EL (cell line): ENCODE results near the gene ALDH18A1.
"Not testable (repeated sequence)": the region's sequence is repeated elsewhere in the genome, so short reads cannot be mapped to it uniquely, and the experiment has no call there.

Source experiments
- DNase-seq: peaks from one replicate; pipeline ENCODE4 v3.0.0-alpha.2; 2016

The ALDH18A1 gene

GRCh38 chr10:95656291-95657164 lies at the start of gene ALDH18A1:
ALDH18A1 (minus strand) TSS chr10:95656711; CDS start chr10:95653377, 3,334 bp downstream.
- peak; percentile 91 for DNase-seq

DNA sequence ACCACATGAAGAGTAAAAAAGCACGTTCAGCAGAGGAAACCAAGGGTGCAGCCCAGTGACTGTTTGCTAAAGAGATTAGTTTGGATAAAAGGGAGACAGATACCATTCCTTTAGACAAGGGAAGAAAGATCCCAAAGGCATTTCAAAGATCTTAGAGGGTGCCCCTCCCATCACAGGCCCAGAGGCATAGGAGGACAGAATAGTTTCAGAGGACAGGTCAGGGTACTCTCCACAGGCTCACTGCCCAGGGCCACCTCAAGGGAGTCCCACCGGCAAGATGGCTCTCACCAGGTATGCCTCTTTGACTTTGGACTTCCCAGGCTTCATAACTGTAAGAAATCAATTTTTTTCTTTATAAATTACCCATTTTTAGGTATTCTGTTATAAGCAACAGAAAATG lies 41.9 kb upstream of the ALDH18A1 start:
- no peak for DNase-seq

- DNase-seq, result no peak
Observed at GRCh38 chr10:95697429-95697828, 40.9 kb upstream of the ALDH18A1 start.

DNA sequence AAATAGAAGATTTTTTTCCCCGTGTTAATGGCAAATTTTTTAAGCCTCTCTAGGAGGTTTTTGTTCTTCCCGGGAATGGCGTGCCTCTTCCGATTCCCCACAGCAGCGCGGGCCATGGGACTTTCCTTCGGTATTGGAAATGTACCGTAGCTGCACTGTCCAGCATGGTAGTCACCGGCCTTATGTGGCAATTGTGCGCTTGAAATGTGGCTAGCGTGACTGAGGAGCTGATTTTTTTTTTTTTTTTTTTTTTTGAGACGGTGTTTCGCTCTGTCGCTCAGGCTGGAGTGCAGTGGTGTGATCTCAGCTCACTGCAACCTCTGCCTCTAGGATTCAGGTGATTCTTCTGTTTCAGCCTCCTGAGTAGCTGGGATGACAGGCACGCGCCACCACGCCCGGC lies 38.2 kb upstream of the ALDH18A1 start:
- no peak for DNase-seq

DNA sequence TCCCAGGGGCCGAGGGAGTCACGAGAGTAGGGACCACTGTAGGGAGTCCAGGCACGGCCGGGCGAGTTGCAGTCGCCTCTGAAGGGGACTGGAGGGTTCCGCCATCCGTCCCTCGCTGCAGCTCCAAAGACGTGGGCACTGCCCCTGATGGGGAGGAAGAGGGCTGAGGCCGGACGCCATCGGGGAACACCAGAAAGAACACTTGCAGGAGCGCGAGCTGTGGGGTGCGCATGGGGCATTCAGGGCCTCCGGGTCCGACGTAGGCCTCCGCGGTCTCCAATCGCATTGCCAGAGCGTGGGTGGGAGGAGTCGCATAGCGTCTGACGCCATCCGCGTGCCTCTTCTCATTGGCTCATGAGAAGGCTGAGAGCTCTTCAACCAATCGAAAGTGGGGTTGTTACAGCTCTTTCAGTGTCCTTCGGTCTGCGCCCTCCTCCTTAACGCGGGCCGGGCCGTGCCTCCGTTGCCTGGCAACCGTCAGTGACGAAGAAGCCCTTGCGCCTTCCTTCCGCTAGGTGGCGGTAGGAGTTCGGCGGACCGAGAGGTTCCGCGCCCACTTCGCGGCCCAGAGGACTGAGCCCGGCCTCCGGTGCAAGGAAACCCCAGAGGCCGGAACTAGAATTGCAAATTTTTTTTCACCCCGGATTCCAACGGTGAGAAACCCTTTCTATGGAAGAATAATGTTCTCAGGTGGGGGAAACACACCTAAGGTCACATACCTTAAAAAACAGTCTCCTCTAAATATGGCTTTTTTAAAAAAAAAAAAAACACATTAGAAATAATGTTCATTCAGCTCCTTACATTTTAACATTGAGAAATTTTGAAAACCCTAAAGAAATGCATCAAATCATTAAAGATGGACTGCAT lies 37.4 kb upstream of the ALDH18A1 start, which contains the start of gene TCTN3:
Gene TCTN3 (minus strand): TSS at position 260 of the 867 bp plus-strand sequence. CDS start 28 bp downstream, at position 232.
- peak; percentile 100 for DNase-seq

DNA sequence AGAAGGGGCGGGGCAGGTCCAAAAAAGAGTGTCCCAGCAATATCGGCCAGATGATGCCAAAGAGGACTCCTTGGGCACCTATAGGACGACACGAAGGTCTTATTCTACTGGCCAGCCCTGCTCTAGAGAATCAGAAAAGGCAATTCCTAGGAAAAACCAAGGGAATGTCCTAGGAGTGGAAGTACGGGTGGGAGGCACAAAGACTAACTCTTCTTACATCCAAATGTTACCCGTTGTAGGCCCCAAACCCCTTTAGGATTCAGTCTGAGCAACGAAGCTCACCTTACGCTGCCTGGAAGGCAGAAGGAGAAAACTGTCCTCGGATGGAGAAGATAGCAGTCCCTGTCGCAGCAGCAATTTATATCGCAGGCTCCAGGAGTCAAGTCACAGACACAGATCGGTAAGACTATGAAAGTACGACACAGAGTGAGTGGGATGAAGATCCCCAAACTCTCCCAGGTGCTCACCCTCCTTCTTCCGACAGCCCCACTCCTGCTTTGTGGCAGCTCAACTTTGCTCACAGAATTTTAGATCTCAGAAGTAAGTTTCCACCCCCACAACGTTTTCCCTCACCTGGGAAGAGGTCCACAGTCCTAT lies 36.7 kb upstream of the ALDH18A1 start:
- peak; percentile 3 for DNase-seq

DNA sequence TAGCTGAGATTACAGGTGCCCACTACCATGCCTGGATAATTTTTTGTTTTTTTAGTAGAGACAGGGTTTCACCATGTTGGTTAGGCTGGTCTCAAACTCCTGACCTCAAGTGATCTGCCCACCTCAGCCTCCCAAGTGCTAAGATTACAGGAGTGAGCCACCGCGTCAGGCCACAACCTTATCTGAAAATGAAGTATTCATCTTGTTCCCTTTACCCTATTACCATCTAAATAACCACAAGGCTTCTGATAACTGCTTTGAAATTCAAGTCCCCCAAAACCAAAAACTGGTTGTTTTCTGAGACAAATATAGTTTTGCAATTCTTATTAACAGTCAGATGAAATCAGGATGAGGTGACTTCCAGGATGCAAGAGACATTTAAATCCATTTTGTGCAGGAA lies 34.8 kb upstream of the ALDH18A1 start:
- DNase-seq, result no peak

DNA sequence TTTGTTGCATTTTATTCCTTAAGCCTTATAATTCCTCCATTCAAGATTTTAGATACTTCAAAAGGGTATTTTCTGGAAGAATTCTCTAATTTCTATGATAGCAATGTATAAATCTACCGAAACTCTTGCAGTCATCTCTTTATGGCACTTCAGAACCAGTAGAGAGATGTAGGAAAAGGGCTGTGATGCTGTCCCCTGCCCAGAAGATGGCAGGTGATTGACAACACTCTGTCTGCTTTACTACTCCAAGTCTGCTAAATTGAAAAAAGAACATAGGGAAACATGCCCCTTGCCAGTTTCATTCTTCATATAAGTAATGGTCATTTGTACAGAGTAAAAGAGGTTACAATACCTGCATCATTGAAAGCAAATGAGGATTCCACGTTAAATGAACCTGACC lies 32.1 kb upstream of the ALDH18A1 start:
- no peak for DNase-seq

DNA sequence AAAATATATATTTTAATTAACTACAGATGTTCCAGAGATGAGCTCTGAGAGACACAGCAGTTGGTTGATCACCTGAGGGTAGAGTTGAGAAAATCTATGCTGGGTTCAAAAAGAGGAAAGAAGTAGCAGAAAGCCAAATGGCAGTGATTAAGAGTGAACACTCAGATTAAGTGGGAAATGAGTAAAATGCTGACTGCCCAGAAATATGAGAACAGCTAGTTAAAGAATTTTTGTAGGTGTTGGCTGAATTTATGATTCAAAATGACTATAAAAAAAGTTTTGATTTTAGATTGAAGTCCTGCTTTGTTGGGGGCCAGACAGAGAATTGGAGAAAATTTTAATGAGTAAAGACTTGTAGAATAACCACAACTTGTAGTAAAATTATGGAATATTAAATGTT lies 27.5 kb upstream of the ALDH18A1 start:
- no peak for DNase-seq

DNA sequence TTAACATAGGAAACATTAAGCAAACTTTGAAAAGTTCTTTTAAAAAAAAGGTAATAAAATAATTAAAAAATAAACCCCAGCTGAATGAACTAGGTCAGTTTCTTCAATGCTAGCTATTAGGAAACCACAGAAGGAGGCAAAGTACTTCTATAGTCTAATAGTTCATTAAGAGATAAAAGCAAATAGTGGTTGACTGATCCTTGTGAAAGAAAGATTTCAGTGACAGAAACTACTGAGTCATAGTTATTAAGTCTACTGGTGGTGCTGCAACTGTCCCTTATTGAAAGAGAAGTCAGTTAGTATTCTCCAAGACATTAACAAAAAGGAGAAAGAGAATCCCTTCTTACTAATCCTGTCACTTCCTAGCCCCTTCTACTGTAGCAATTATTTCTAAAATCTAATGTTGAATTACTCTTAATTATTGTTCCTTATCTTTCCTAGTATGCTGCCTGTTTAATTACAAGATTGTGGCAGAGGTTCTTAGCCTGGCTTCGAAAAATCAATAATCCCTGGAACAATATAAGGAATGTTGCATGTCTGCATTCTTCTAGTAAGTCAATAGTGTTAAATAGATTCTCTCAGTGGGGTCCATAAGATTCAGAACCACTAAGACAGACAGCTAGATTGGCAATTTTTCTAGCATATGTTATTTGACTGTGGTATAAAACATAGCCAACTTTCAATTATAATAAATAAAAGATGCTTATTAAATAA lies 19.0 kb upstream of the ALDH18A1 start:
- no peak for DNase-seq

DNA sequence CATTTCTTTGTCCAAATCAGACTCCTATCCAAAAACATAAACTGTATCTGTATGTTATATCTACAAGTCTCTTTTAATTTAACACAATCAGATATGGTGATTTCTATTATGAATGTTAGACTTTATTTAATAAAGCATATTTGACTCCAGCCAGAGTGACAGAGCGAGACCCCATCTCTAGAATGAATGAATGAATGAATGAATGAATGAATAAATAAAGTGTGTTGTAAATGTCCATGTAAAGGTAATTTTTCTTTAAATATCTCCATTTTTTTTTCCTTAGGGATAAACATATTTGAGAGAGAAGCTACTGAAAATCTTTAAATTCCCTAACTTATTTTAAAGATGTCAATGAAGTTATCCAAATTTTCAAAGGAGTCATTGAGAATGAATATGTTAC lies 18.1 kb upstream of the ALDH18A1 start:
- DNase-seq, result no peak

- DNase-seq, result not testable (repeated sequence)
Observed at GRCh38 chr10:95672641-95673040, 16.1 kb upstream of the ALDH18A1 start.

DNA sequence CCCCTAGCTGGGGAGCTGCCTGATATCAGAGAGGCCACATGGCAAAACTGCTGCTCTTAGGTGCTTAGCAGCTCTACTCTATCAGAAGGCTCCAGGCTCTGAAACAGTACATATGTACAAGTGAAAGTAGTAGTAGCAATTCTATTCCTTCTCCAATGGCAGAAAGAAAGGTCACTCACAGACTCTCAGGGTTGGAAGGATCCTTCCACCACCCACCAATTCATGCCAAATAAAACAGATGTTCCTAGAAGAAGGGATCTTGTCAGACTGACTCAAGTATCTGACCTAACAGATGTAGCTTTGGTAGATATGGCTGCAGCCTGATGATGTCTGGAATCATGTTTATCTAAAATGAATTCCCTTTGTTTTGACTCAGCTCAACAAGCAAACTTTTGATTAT lies 8.0 kb upstream of the ALDH18A1 start:
- DNase-seq, result no peak

DNA sequence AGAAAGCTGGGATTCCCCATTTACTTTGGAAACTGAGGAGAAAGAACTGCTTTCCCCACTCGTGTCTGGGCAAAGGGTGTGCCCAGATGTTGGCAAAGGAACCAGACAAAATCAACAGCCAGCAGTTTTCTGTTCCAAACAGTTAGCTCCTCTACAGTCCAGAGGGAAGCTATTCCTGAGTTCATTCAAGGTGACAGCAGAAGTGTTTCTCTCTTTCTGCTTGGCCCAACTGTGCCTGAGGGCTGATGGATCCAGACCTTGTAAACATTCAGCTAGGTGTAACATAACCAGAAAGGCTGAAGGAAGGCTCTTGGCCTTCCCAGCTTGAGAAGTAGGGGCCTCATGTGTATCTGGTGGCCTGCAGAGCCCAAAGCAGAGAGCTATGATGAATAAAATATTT lies 7.0 kb upstream of the ALDH18A1 start:
- no peak for DNase-seq

GRCh38 chr10:95661818-95662217 lies 5.3 kb upstream of the ALDH18A1 start:
- DNase-seq, result no peak

GRCh38 chr10:95660283-95660682 lies 3.8 kb upstream of the ALDH18A1 start:
- peak; percentile 47 for DNase-seq

DNA sequence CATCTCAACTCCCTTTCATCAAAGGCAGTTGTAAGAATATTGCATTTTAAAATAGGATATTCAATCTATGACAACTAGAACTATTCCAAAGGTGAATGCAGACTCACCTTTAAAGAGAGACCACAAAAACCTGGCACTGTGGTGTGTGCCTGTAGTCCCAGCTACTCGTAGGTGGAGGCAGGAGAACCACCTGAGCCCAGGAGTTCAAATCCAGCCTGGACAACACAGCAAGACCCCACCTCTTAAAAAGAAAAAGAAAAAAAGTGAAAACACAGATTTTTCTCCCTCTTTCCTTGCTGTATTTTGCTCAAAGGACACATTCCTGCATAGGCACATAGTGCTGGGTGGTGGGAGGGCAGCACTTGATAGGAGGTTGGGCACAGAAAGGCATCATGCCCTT lies 739 bp upstream of the ALDH18A1 start:
- no peak for DNase-seq

GRCh38 chr10:95655571-95656290 lies 780 bp downstream of the ALDH18A1 start:
- DNase-seq, result peak; percentile 30

- no peak for DNase-seq
Observed at GRCh38 chr10:95653895-95654294, 2.6 kb downstream of the ALDH18A1 start.

DNA sequence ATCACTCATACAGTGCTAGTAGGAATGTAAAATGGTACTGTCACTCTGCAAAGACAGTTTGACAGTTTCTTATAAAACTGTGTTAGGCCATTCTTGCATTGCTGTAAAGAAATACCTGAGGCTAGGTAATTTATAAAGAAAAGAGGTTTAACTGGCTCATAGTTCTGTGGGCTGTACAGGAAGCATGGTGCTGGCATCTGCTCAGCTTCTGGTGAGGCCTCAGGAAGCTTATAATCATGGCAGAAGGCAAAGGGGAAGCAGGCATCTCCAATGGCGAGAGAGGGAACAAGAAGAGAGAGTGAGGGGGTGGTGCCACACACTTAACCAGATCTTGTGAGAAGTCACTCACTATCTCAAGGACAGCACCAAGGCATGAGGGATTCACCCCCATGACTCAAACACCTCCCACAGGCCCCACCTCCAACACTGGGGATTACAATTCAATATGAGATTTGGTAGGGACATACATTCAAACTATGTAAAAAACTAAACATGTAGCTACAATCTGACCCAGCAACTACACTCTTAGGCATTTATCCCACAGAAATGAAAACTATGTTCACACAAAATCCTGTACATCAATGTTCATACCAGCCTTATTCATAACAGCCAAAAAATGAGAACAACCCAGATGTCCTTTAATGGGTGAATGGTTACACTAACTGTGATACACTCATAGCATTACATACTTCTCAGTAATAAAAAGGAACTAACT lies 5.0 kb downstream of the ALDH18A1 start:
- DNase-seq, result no peak

- DNase-seq, result no peak
Observed at GRCh38 chr10:95650232-95650631, 6.3 kb downstream of the ALDH18A1 start.
